Activated naive CD4-positive, alpha-beta T cell treated with anti-CD3 and anti-CD28 coated beads, Interleukin-2, amount 50 U/mL, for 16 hours (primary cell): ENCODE data around the gene SPATA46.

Source experiments
- DNase-seq: peaks from one replicate; pipeline ENCODE4 v3.0.0-alpha.2; 2020

The SPATA46 gene

GRCh38 chr1:162351246-162351842 lies 25.3 kb downstream of the SPATA46 start:
- DNase-seq = no peak

GRCh38 chr1:162349635-162350330 lies 26.9 kb downstream of the SPATA46 start:
- no peak for DNase-seq

GRCh38 chr1:162347281-162347680 lies 29.4 kb downstream of the SPATA46 start:
- no peak for DNase-seq

GRCh38 chr1:162343470-162343869 lies 33.2 kb downstream of the SPATA46 start:
- no peak for DNase-seq

- no peak for DNase-seq
Measured at GRCh38 chr1:162342452-162342983, 34.1 kb downstream of the SPATA46 start.

GRCh38 chr1:162336621-162337285 lies 39.9 kb downstream of the SPATA46 start:
- DNase-seq = no peak

GRCh38 chr1:162335126-162335525 lies 41.5 kb downstream of the SPATA46 start:
- DNase-seq = no peak

- DNase-seq = no peak
Measured at GRCh38 chr1:162333991-162334390, 42.7 kb downstream of the SPATA46 start.

- no peak for DNase-seq
Measured at GRCh38 chr1:162329826-162330225, 46.8 kb downstream of the SPATA46 start.

- no peak for DNase-seq
Measured at GRCh38 chr1:162328512-162328911, 48.1 kb downstream of the SPATA46 start.

GRCh38 chr1:162327788-162328165 lies 48.9 kb downstream of the SPATA46 start:
- DNase-seq = no peak

- DNase-seq = no peak
Measured at GRCh38 chr1:162327144-162327787, 49.4 kb downstream of the SPATA46 start.

GRCh38 chr1:162326559-162326958 lies 50.1 kb downstream of the SPATA46 start:
- DNase-seq = no peak

GRCh38 chr1:162324396-162324795 lies 52.3 kb downstream of the SPATA46 start:
- no peak for DNase-seq
